ENCODE results near the gene IRGQ. TPM values are rescaled to one million over a fixed set of nuclear protein-coding genes. Genes with fewer than 3 reads are reported as not detected.
"Not testable (repeated sequence)": the region's sequence is repeated elsewhere in the genome, so short reads cannot be mapped to it uniquely, and the experiment has no call there.

IRGQ gene
- polyA plus RNA-seq, 4 donors: 2.0 to 8.8 (median 3.9) TPM

- no peak for FAIRE-seq
- no peak overlapping the region for H3K27ac ChIP-seq (ENCODE audit: low read depth in 1 of 3, low read length in 2 of 3)
- peaks cover 5 to 71% (median 8%) of the 10 kb centered on the region in 3 donors for H3K36me3 ChIP-seq (ENCODE audit: control insufficient read depth in 3 of 3, insufficient read depth in 2 of 3, low read depth in 1 of 3, low read length in 3 of 3)
Measured at GRCh38 chr19:43553656-43554055, 42.3 kb downstream of the IRGQ start.

GRCh38 chr19:43552616-43553015, 43.3 kb downstream of the IRGQ start:
- Histone ChIP-seq H3K4me3 (ENCODE audit: low read depth in 1 of 3, low read length in 3 of 3) (no peak overlapping the region), H3K9me3 (ENCODE audit: control insufficient read depth in 2 of 2, insufficient read depth in 1 of 2, low read depth in 1 of 2, low read length in 1 of 2) (no peaks in the 10 kb centered on the region), H3K27me3 (ENCODE audit: control insufficient read depth in 3 of 3, insufficient read depth in 3 of 3, low read length in 3 of 3) (no peaks in the 10 kb centered on the region), H3K27ac (ENCODE audit: low read depth in 1 of 3, low read length in 2 of 3) (no peak overlapping the region), H3K36me3 (ENCODE audit: control insufficient read depth in 3 of 3, insufficient read depth in 2 of 3, low read depth in 1 of 3, low read length in 3 of 3) (peaks cover 5 to 67% (median 8%) of the 10 kb centered on the region in 3 donors), H3K4me1 (ENCODE audit: control insufficient read depth in 3 of 3, insufficient read depth in 2 of 3, low read depth in 1 of 3, low read length in 2 of 3) (no peaks in the 10 kb centered on the region)
- no peak for DNase-seq
- no peak for FAIRE-seq
- 71 to 91% (median 87%) methylated on average over 3 of the region's 3 CpGs for WGBS, 3 donors

More at GRCh38 chr19:43553656-43554055, 42.3 kb downstream of the IRGQ start:
- Histone ChIP-seq H3K4me3 (ENCODE audit: low read depth in 1 of 3, low read length in 3 of 3) (no peak overlapping the region), H3K27me3 (ENCODE audit: control insufficient read depth in 3 of 3, insufficient read depth in 3 of 3, low read length in 3 of 3) (no peaks in the 10 kb centered on the region), H3K4me1 (ENCODE audit: control insufficient read depth in 3 of 3, insufficient read depth in 2 of 3, low read depth in 1 of 3, low read length in 2 of 3) (no peaks in the 10 kb centered on the region), H3K9me3 (ENCODE audit: control insufficient read depth in 2 of 2, insufficient read depth in 1 of 2, low read depth in 1 of 2, low read length in 1 of 2) (no peaks in the 10 kb centered on the region)
- DNase-seq: no peak
- 74 to 91% (median 85%) methylated on average over 4 of the region's 4 CpGs for WGBS, 3 donors

GRCh38 chr19:43552198-43552450, 43.8 kb downstream of the IRGQ start:
- FAIRE-seq (no peak), DNase-seq (no peak)
- Histone ChIP-seq H3K9me3 (ENCODE audit: control insufficient read depth in 2 of 2, insufficient read depth in 1 of 2, low read depth in 1 of 2, low read length in 1 of 2) (no peaks in the 10 kb centered on the region), H3K4me3 (ENCODE audit: low read depth in 1 of 3, low read length in 3 of 3) (no peak overlapping the region), H3K4me1 (ENCODE audit: control insufficient read depth in 3 of 3, insufficient read depth in 2 of 3, low read depth in 1 of 3, low read length in 2 of 3) (no peaks in the 10 kb centered on the region), H3K27me3 (ENCODE audit: control insufficient read depth in 3 of 3, insufficient read depth in 3 of 3, low read length in 3 of 3) (no peaks in the 10 kb centered on the region), H3K27ac (ENCODE audit: low read depth in 1 of 3, low read length in 2 of 3) (no peak overlapping the region), H3K36me3 (ENCODE audit: control insufficient read depth in 3 of 3, insufficient read depth in 2 of 3, low read depth in 1 of 3, low read length in 3 of 3) (peaks cover 5 to 72% (median 8%) of the 10 kb centered on the region in 3 donors)
- 84 to 93% (median 90%) methylated on average over 3 of the region's 3 CpGs for WGBS, 3 donors

- no peak for FAIRE-seq
- 92 to 93% (median 93%) methylated on average over 23 of the region's 23 CpGs for WGBS, 3 donors
- peaks cover 5 to 75% (median 8%) of the 10 kb centered on the region in 3 donors for H3K36me3 ChIP-seq (ENCODE audit: control insufficient read depth in 3 of 3, insufficient read depth in 2 of 3, low read depth in 1 of 3, low read length in 3 of 3)
- H3K9me3 ChIP-seq (ENCODE audit: control insufficient read depth in 2 of 2, insufficient read depth in 1 of 2, low read depth in 1 of 2, low read length in 1 of 2): no peaks in the 10 kb centered on the region
- H3K4me1 ChIP-seq (ENCODE audit: control insufficient read depth in 3 of 3, insufficient read depth in 2 of 3, low read depth in 1 of 3, low read length in 2 of 3): no peaks in the 10 kb centered on the region
- no peaks in the 10 kb centered on the region for H3K27me3 ChIP-seq (ENCODE audit: control insufficient read depth in 3 of 3, insufficient read depth in 3 of 3, low read length in 3 of 3)
- H3K4me3 ChIP-seq (ENCODE audit: low read depth in 1 of 3, low read length in 3 of 3): no peak overlapping the region
- H3K27ac ChIP-seq (ENCODE audit: low read depth in 1 of 3, low read length in 2 of 3): no peak overlapping the region
- DNase-seq: no peak
Measured at GRCh38 chr19:43551399-43552197, 44.3 kb downstream of the IRGQ start.

- DNase-seq: no peak
- no peak overlapping the region for H3K4me3 ChIP-seq (ENCODE audit: low read depth in 1 of 3, low read length in 3 of 3)
- WGBS, 3 donors: 86 to 94% (median 86%) methylated on average over 2 of the region's 2 CpGs
- peaks cover 7 to 78% (median 8%) of the 10 kb centered on the region in 3 donors for H3K36me3 ChIP-seq (ENCODE audit: control insufficient read depth in 3 of 3, insufficient read depth in 2 of 3, low read depth in 1 of 3, low read length in 3 of 3)
- no peaks in the 10 kb centered on the region for H3K9me3 ChIP-seq (ENCODE audit: control insufficient read depth in 2 of 2, insufficient read depth in 1 of 2, low read depth in 1 of 2, low read length in 1 of 2)
- no peaks in the 10 kb centered on the region for H3K4me1 ChIP-seq (ENCODE audit: control insufficient read depth in 3 of 3, insufficient read depth in 2 of 3, low read depth in 1 of 3, low read length in 2 of 3)
- no peaks in the 10 kb centered on the region for H3K27me3 ChIP-seq (ENCODE audit: control insufficient read depth in 3 of 3, insufficient read depth in 3 of 3, low read length in 3 of 3)
- no peak for FAIRE-seq
- no peak overlapping the region for H3K27ac ChIP-seq (ENCODE audit: low read depth in 1 of 3, low read length in 2 of 3)
Measured at GRCh38 chr19:43548706-43549105, 47.2 kb downstream of the IRGQ start.

- peaks cover 8 to 78% (median 12%) of the 10 kb centered on the region in 3 donors for H3K36me3 ChIP-seq (ENCODE audit: control insufficient read depth in 3 of 3, insufficient read depth in 2 of 3, low read depth in 1 of 3, low read length in 3 of 3)
- H3K4me3 ChIP-seq (ENCODE audit: low read depth in 1 of 3, low read length in 3 of 3); H3K27ac ChIP-seq (ENCODE audit: low read depth in 1 of 3, low read length in 2 of 3); FAIRE-seq; DNase-seq; H3K27me3 ChIP-seq (ENCODE audit: control insufficient read depth in 3 of 3, insufficient read depth in 3 of 3, low read length in 3 of 3); H3K9me3 ChIP-seq (ENCODE audit: control insufficient read depth in 2 of 2, insufficient read depth in 1 of 2, low read depth in 1 of 2, low read length in 1 of 2); H3K4me1 ChIP-seq (ENCODE audit: control insufficient read depth in 3 of 3, insufficient read depth in 2 of 3, low read depth in 1 of 3, low read length in 2 of 3): not testable (repeated sequence)
- WGBS, 3 donors: 88 to 96% (median 95%) methylated on average over 8 to 19 of the region's 24 CpGs
Measured at GRCh38 chr19:43547926-43548325, 48.0 kb downstream of the IRGQ start.

GRCh38 chr19:43546581-43546980, 49.4 kb downstream of the IRGQ start:
- no peak for FAIRE-seq
- WGBS, 3 donors: 90 to 98% (median 93%) methylated on average over 3 of the region's 3 CpGs
- Histone ChIP-seq H3K4me3 (ENCODE audit: low read depth in 1 of 3, low read length in 3 of 3) (no peak overlapping the region), H3K9me3 (ENCODE audit: control insufficient read depth in 2 of 2, insufficient read depth in 1 of 2, low read depth in 1 of 2, low read length in 1 of 2) (no peaks in the 10 kb centered on the region), H3K27ac (ENCODE audit: low read depth in 1 of 3, low read length in 2 of 3) (no peak overlapping the region), H3K36me3 (ENCODE audit: control insufficient read depth in 3 of 3, insufficient read depth in 2 of 3, low read depth in 1 of 3, low read length in 3 of 3) (peaks cover 4 to 78% (median 10%) of the 10 kb centered on the region in 3 donors), H3K27me3 (ENCODE audit: control insufficient read depth in 3 of 3, insufficient read depth in 3 of 3, low read length in 3 of 3) (no peaks in the 10 kb centered on the region), H3K4me1 (ENCODE audit: control insufficient read depth in 3 of 3, insufficient read depth in 2 of 3, low read depth in 1 of 3, low read length in 2 of 3) (no peaks in the 10 kb centered on the region)
- no peak for DNase-seq

GRCh38 chr19:43545981-43546380, 50.0 kb downstream of the IRGQ start:
- no peak overlapping the region for H3K27ac ChIP-seq (ENCODE audit: low read depth in 1 of 3, low read length in 2 of 3)
- DNase-seq (no peak), FAIRE-seq (no peak)
- no peaks in the 10 kb centered on the region for H3K4me1 ChIP-seq (ENCODE audit: control insufficient read depth in 3 of 3, insufficient read depth in 2 of 3, low read depth in 1 of 3, low read length in 2 of 3)
- H3K4me3 ChIP-seq (ENCODE audit: low read depth in 1 of 3, low read length in 3 of 3): no peak overlapping the region
- H3K36me3 ChIP-seq (ENCODE audit: control insufficient read depth in 3 of 3, insufficient read depth in 2 of 3, low read depth in 1 of 3, low read length in 3 of 3): peaks cover 0 to 76% (median 10%) of the 10 kb centered on the region in 3 donors
- H3K9me3 ChIP-seq (ENCODE audit: control insufficient read depth in 2 of 2, insufficient read depth in 1 of 2, low read depth in 1 of 2, low read length in 1 of 2): no peaks in the 10 kb centered on the region
- no peaks in the 10 kb centered on the region for H3K27me3 ChIP-seq (ENCODE audit: control insufficient read depth in 3 of 3, insufficient read depth in 3 of 3, low read length in 3 of 3)
- WGBS, 3 donors: 77 to 83% (median 80%) methylated on average over 2 of the region's 2 CpGs

- 78 to 86% (median 85%) methylated on average over 5 of the region's 5 CpGs for WGBS, 3 donors
- no peak for DNase-seq
- peaks cover 0 to 76% (median 10%) of the 10 kb centered on the region in 3 donors for H3K36me3 ChIP-seq (ENCODE audit: control insufficient read depth in 3 of 3, insufficient read depth in 2 of 3, low read depth in 1 of 3, low read length in 3 of 3)
- H3K4me1 ChIP-seq (ENCODE audit: control insufficient read depth in 3 of 3, insufficient read depth in 2 of 3, low read depth in 1 of 3, low read length in 2 of 3): no peaks in the 10 kb centered on the region
- H3K9me3 ChIP-seq (ENCODE audit: control insufficient read depth in 2 of 2, insufficient read depth in 1 of 2, low read depth in 1 of 2, low read length in 1 of 2): no peaks in the 10 kb centered on the region
- no peak for FAIRE-seq
- no peak overlapping the region for H3K27ac ChIP-seq (ENCODE audit: low read depth in 1 of 3, low read length in 2 of 3)
- H3K4me3 ChIP-seq (ENCODE audit: low read depth in 1 of 3, low read length in 3 of 3): no peak overlapping the region
- no peaks in the 10 kb centered on the region for H3K27me3 ChIP-seq (ENCODE audit: control insufficient read depth in 3 of 3, insufficient read depth in 3 of 3, low read length in 3 of 3)
Measured at GRCh38 chr19:43545276-43545675, 50.7 kb downstream of the IRGQ start.

Data from small intestine (tissue), 7 donors.